BJ (cell line): Measurements from ENCODE around the gene GREM1. TPM values are rescaled to one million over a fixed set of nuclear protein-coding genes. Genes with fewer than 3 reads are reported as not detected.
A peak's percentile ranks its signal among the peaks of the same experiment; 100 is the strongest.

Experiments used
- CTCF ChIA-PET: fragments of 350-600 bp; formaldehyde crosslinking; extraction: SDS; loops from one replicate; lab custom pipeline; 2021; ENCODE audit warnings: antibody characterized with exemption, inconsistent platforms; lab: Yijun Ruan, JAX
- POLR2A ChIA-PET: fragments of 300-600 bp; sonication (Branson Sonifier 250); formaldehyde crosslinking; extraction: SDS; loops from one replicate; lab custom pipeline; 2021; ENCODE audit warnings: antibody characterized with exemption; lab: Charles Lee
- DNase-seq: peaks from one replicate; pipeline ENCODE4 v3.0.0-alpha.2; 2011; ENCODE audit warnings: low read depth
- H3K27me3 ChIP-seq: 2 replicates; pipeline ENCODE4 v1.6.0; 2011; ENCODE audit warnings: low read length; ENCODE audit not compliant: control insufficient read depth, insufficient read depth
- H3K36me3 ChIP-seq: 2 replicates; pipeline ENCODE4 v1.5.1; 2011; ENCODE audit warnings: low read length; ENCODE audit not compliant: control insufficient read depth, insufficient read depth
- H3K4me3 ChIP-seq: 2 replicates; pipeline ENCODE4 v1.5.1; 2011; ENCODE audit warnings: low read depth, mild to moderate bottlenecking, control low read depth, low read length
- CTCF ChIP-seq: IDR thresholded peaks from 2 replicates; pipeline ENCODE4 v1.5.1; 2011; ENCODE audit warnings: low read depth, mild to moderate bottlenecking, control low read depth, inconsistent platforms, low read length, moderate library complexity; ENCODE audit not compliant: insufficient read depth
- polyA plus RNA-seq: library from polyadenylated mRNA; depleted of rRNA; stranded (reverse); fragments of >200 nt; gene quantifications from 2 replicates; pipeline ENCODE4 v1.2.3, GENCODE V29; 2011

GREM1 gene
- polyA plus RNA-seq, 1 experiment, result 2,694 TPM

DNA sequence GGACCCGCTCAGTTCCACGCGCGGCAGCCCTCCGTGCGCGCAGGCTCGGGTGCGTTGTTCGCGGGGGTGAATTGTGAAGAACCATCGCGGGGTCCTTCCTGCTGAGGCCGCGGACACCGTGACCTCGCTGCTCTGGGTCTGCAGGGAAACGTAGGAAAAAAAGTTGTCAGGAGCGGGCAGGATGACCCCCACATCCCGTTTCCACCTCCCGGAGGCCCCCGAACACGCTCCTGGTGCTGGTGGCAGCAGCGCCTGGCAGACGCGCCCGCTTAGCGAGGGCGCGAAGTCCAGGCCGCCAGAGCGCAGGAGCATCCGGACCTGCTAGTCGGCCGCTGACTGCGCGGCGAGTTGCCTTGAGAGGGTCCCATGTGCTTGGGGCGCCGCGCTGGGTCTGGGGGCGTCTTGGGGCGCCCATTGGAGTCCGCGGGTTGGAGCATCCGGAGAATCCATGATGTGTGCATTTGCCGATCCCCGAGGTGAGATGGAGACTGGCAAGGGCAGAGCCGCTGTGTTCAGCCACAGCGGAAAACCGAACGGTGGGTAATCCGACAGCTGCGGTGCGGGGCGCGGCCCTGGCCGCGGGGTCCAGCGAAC, 520 bp downstream of the GREM1 start:
- Histone ChIP-seq H3K4me3 (peak overlapping the region; percentile 92), H3K36me3 (peaks cover 6% of the 10 kb centered on the region), H3K27me3 (no peaks in the 10 kb centered on the region)
- ChIA-PET CTCF (interaction anchor here (0.6 to 2.2 kb wide), 6 partner anchors 10 to 217 kb away, joined by 3 to 13 read pairs (median 3); no protein-coding TSS in a partner anchor), POLR2A (interaction anchor here (0.6 kb wide), 1 partner anchor 55 kb away, joined by 3 read pairs; no protein-coding TSS in a partner anchor)
- no peak for TF ChIP-seq CTCF
- no peak for DNase-seq

DNA sequence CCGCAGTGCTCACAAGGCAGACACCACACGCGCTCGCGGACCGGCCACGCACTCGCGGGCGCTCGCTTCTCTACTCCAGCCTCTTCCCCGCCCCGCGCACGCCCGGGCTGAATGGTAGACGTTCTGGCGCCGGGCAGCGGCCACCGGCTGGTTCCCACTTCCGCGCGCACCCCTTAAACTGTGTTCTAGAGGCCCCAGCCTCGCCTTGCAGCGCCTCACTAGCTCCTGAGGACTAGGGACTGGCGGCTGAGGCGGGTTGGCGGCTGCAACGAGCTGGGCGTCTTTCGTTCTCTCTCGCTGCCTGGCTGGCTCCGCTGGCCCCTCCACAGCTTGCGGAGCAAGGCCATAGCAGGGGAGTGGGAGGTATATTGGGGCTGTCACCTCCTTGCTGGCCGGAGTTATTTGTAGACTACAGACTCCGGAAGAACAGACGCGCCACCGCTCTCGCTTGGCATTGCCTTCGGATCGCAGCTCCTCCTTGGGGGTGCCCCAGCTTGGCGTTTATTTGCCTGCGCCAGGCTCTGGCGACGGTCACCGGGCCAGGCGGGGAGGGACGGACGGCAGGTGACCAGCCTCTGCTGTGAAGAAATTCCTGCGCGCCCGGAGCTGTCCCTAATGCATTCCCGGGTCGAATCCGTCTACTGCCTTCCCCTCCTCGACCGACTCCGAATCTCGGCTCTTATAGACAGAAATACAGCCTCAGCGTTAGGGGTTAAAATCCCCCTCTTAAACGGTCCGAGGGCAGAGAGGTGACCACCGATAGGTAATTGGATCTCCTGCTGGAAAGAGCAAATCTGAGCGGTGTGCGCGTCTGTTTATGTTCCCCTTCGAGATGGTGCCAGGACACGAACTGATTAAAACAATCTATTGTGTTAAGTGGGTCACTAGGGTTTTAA, 1.3 kb downstream of the GREM1 start:
- no peak for DNase-seq
- CTCF ChIA-PET, result interaction anchor here (0.6 to 2.2 kb wide), 6 partner anchors 11 to 217 kb away, joined by 3 to 13 read pairs (median 3); no protein-coding TSS in a partner anchor
- Histone ChIP-seq H3K27me3 (no peaks in the 10 kb centered on the region), H3K4me3 (peak overlapping the region; percentile 92), H3K36me3 (peaks cover 6% of the 10 kb centered on the region)
- POLR2A ChIA-PET, result interaction anchor here (0.6 kb wide), 2 partner anchors 56 to 1490 kb away, joined by 3 read pairs; no protein-coding TSS in a partner anchor
- no peak for TF ChIP-seq CTCF

- TF ChIP-seq CTCF, result no peak
- ChIA-PET POLR2A (interaction anchor here (0.6 to 0.7 kb wide), 2 partner anchors 52 to 167 kb away, joined by 3 to 7 read pairs; no protein-coding TSS in a partner anchor), CTCF (interaction anchor here (0.6 to 1.8 kb wide), 5 partner anchors 8 to 122 kb away, joined by 3 to 5 read pairs (median 3); no protein-coding TSS in a partner anchor)
- H3K27me3 ChIP-seq, result no peaks in the 10 kb centered on the region
- H3K4me3 ChIP-seq, result no peak overlapping the region
- no peak for DNase-seq
- H3K36me3 ChIP-seq, result peaks cover 6% of the 10 kb centered on the region
These were observed 3.8 kb downstream of the GREM1 start for GRCh38 chr15:32721596-32721995.

DNA sequence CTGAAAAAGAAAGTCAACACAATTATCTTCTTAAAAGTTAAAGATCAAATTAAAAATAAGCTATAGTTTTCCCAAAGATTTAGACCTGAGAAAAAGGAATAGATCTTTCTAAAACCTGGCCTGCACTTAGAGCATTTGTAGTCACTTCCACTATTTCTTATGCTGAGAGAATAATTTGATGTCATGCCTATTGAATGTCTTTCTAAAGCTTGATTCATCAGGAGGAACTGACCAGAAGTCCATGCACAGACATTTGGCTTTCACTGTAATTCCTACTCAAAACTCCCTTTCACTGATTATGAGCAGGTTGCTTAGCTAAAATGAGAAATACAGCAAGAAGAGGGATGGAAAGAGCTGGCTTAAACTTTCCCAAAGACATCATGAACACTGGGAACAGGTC, 4.3 kb downstream of the GREM1 start:
- no peaks in the 10 kb centered on the region for H3K27me3 ChIP-seq
- DNase-seq, result no peak
- H3K36me3 ChIP-seq, result peaks cover 6% of the 10 kb centered on the region
- no peak for TF ChIP-seq CTCF
- CTCF ChIA-PET, result interaction anchor here (0.6 to 1.8 kb wide), 3 partner anchors 8 to 234 kb away, joined by 3 to 5 read pairs (median 4); no protein-coding TSS in a partner anchor
- POLR2A ChIA-PET, result interaction anchor here (0.6 to 0.7 kb wide), 3 partner anchors 13 to 258 kb away, joined by 3 to 8 read pairs (median 7); no protein-coding TSS in a partner anchor
- no peak overlapping the region for H3K4me3 ChIP-seq
